T1000 (cell line): ENCODE results near the gene GIMD1.
"Not testable (repeated sequence)": the region's sequence is repeated elsewhere in the genome, so short reads cannot be mapped to it uniquely, and the experiment has no call there.

Experiments
- DNase-seq: peaks from one replicate; lab custom pipeline; 2025; ENCODE audit warnings: mixed read lengths; lab: John Stamatoyannopoulos, UW

The GIMD1 gene

DNA sequence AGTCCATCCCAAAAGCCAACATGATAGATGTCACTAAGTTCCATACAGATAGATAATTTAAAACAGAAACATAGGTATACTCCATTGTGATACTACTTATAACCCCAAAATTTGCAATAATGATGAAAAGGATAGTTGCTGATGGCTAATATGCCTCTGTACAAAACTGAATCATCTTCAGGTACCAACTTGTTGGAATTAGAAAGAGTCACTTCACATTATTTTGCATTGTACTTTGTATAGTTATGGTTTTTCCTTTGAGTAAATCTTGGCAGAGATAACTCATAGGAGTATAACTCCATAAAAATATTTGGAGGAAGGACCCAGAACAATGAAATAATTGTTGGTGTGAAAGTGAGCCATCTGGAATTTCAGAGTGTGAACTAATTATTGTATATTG is 17.6 kb downstream of the GIMD1 start:
- no peak for DNase-seq

GRCh38 chr4:106347167-106347566 is 21.4 kb downstream of the GIMD1 start:
- DNase-seq = no peak

DNA sequence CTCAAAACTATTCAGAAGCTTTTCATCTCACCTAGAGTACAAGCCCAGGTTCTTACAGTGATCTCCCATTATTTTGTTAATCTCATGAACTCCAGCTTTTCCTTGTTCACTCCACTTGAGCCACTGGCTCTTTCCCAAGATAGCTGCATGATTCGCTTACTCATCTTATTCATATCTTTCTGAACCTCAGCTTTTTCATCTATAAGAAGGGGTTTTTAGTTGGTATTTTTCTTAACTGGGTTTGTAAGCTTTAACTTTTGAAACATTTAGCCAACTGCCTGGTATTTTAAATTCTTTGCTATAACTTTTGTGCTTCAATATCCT is 24.0 kb downstream of the GIMD1 start:
- no peak for DNase-seq

GRCh38 chr4:106343865-106344646 is 24.5 kb downstream of the GIMD1 start:
- DNase-seq = no peak

- DNase-seq = no peak
Measured at GRCh38 chr4:106340774-106341173, 27.8 kb downstream of the GIMD1 start.

- DNase-seq = no peak
Measured at GRCh38 chr4:106339431-106339830, 29.1 kb downstream of the GIMD1 start.

- DNase-seq = no peak
Measured at GRCh38 chr4:106338671-106339070, 29.9 kb downstream of the GIMD1 start.

DNA sequence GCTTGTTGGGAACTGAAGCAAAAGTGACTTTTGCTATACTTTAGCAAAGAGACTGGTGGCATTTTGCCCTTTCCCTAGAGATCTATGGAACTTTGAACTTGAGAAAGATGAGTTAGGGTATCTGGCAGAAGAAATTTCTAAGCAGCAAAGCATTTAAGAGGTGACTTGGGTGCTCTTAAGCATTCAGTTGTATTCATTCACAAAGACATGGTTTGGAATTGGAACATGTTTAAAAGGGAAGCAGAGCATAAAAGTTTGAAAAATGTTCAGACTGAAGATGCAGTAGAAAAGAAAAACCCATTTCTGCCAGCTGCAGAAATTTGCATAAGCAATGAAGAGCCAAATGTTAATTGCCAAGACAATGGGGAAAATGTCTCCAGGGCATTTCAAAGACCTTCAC is 30.7 kb downstream of the GIMD1 start:
- no peak for DNase-seq

GRCh38 chr4:106336618-106337017 is 32.0 kb downstream of the GIMD1 start:
- no peak for DNase-seq

DNA sequence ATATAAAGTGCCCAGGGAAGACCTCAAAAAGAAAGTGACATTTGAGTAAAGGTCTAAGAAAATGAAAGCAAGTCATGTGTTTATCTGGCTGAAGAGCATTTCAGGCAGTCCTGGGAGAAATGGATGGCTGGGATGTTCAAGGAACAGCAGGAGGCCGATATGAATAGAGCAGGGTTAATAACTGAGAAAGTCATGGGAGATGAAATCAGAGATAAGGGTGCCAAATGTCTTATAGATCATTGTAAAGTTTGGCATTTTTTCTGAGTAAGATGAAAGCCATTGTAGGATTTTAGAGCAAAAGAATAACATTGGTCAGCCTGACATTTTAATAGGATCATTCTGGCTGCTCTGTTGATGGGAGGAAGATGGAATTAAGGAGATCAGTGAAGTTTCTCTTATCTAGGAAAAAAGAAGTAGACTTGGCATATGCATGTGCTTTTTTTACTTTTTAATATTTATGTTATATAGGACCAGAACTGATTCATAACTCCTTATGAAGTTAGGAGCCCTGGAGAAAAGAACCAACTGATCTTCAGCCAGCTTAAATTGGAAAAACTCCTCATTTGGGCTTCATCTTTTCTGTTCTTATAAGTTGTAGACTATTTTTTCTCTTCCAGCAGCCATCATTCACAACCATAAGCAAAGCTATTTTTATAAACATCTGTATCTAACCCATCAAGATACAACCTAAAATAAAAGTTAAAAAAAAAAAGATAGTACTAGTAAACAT is 33.7 kb downstream of the GIMD1 start:
- no peak for DNase-seq

DNA sequence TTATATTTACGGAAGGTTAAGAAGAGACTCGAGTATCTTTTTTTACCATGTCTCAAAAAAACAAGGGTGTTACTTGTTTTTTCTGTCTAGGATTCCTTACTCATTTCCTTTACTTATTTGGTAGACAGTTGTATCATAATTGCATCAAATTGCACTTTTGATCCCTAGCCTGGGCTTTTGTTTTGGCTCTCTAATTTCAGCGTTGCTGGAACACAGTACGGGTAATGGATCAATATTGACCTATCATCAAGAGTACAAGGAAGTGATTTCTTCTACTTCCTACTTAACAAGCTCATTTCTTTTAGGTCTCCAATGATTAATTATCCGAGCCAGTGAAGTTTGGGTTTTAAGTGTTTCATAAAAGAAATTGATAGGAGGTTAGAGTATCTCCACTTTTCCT is 35.4 kb downstream of the GIMD1 start:
- no peak for DNase-seq

GRCh38 chr4:106329041-106329618 is 39.4 kb downstream of the GIMD1 start:
- no peak for DNase-seq

DNA sequence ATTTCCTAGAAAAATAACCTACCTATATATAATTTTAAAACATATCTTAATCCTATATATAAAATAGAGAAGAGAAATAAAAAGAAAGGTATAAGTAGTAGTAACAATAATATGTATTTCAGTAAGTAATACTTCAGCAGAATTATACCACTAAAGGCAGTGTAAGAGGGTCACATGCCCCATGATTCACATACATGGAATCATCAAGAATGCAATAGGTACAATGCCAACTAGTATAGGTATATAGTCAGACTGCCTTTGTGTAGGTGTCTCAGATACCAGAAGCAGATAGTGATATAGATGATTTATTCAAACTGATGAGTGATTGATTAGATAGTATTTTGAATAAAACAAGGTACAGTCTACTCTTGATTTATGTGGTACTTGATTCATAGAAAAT is 42.8 kb downstream of the GIMD1 start:
- no peak for DNase-seq

DNA sequence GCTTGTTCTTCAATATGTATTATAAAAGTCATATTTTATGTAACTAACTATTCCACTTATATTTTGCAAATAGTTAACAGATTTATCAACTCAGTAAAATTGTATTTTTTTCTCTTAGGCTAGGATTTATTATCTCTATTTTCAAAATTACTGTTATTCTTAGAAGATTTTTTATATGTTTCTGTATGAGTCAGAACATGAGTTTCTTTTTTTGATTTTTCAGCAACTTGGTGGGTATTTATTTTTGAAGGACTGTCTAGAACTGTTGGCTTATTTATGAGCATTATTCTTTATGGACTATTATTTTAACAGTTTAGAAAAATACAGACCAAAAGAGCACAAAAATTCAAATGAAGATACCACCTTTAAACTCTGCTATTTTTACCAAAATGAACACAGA is 45.5 kb downstream of the GIMD1 start:
- no peak for DNase-seq

DNA sequence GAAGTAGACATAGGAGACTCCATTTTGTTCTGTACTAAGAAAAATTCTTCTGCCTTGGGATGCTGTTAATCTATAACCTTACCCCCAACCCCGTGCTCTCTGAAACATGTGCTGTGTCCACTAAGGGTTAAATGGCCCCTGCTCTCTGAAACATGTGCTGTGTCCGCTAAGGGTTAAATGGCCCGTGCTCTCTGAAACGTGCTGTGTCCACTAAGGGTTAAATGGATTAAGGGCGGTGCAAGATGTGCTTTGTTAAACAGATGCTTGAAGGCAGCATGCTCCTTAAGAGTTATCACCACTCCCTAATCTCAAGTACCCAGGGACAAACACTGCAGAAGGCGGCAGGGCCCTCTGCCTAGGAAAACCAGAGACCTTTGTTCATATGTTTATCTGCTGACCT is 46.8 kb downstream of the GIMD1 start:
- DNase-seq = not testable (repeated sequence)

DNA sequence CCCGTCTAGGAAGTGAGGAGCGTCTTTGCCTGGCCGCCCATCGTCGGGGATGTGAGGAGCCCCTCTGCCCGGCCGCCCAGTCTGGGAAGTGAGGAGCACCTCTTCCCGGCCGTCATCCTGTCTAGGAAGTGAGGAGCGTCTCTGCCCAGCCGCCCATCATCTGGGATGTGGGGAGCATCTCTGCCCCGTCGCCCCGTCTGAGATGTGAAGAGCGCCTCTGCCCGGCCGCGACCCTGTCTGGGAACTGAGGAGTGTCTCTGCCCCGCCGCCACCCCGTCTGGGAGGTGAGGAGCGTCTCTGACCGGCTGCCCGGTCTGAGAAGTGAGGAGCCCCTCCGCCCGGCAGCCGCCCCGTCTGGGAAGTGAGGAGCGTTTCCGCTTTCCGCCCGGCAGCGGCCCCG is 47.4 kb downstream of the GIMD1 start:
- DNase-seq = not testable (repeated sequence)

- DNase-seq = no peak
Measured at GRCh38 chr4:106320235-106320634, 48.3 kb downstream of the GIMD1 start.

DNA sequence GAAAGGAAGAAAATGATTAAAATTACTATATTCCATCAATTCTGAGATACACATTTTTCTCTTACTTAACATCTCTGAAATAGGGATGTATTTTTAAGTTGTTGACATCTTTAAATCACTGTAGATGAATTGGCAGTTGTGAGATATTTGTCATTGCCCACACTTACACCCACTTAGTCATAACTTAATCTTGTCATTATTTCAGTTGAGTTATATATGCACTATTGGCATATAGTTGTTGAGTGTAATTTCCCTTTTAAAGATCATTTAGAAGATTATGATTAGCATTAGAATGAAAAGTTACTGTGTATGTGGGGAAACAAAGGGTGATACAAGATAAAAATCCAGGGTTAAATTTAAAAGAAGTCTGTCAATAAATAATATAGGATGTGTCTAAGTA is 50.1 kb downstream of the GIMD1 start:
- no peak for DNase-seq

GRCh38 chr4:106317815-106318214 is 50.8 kb downstream of the GIMD1 start:
- DNase-seq = no peak

- no peak for DNase-seq
Measured at GRCh38 chr4:106316773-106317409, 51.7 kb downstream of the GIMD1 start.

DNA sequence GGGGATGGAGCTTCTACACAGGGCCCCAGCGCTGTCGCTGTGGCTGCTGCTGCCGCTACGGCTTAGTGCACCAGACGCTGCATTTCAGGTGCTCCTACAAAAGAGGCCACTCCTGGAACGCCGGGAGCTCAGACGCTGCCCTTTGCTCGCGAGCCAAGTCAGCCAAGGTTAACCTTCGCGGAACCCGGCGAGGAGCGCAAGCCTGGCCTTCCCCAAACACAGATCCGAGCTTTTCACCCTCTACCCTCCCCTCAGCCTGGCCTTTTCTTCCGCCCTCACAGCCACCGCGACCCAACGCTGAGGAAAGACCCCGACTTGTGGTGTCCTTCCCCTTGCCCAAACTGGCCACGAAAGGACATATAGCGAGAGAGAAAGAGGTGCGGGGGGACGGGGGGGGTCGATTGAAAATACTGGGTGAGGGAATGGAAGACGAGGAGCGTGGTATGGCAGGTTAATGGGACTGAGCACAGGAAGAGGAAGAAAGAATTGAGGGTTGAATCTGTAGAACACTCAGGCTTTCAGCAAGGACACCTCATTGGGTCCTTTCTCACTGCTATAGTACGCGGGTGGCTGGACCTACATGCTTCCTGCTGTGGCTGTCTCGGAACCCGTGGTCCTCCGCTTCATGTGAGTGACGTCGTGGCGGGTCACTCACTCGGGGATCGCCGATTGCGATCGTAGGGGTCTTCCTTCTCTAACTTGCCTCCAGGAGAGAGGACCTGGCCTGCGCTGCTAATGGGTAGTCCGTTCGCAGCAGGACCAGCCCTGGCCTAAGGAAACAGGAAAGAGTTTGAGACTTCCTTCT is 52.4 kb downstream of the GIMD1 start, which contains the start of the genes AIMP1 and TBCK:
Gene AIMP1 (plus strand): TSS at position 583 of the 805 bp plus-strand sequence. CDS start 8,460 bp downstream, outside the sequence.
Gene TBCK (minus strand): TSS at position 242 of the 805 bp plus-strand sequence. CDS start 7,249 bp downstream, outside the sequence.
- DNase-seq = peak; percentile 86
